HG03558 (cell line): ENCODE results near the gene LTBP3.
A peak's percentile ranks its signal among the peaks of the same experiment; 100 is the strongest.

ENCODE experiments used
- ATAC-seq: cut with Tn5 transposase; IDR thresholded peaks from one replicate; pipeline ENCODE4 v1.9.1; 2021; ENCODE audit warnings: moderate number of reproducible peaks; ENCODE audit not compliant: unreplicated experiment; ENCODE audit errors: extremely low read depth

LTBP3 gene

DNA sequence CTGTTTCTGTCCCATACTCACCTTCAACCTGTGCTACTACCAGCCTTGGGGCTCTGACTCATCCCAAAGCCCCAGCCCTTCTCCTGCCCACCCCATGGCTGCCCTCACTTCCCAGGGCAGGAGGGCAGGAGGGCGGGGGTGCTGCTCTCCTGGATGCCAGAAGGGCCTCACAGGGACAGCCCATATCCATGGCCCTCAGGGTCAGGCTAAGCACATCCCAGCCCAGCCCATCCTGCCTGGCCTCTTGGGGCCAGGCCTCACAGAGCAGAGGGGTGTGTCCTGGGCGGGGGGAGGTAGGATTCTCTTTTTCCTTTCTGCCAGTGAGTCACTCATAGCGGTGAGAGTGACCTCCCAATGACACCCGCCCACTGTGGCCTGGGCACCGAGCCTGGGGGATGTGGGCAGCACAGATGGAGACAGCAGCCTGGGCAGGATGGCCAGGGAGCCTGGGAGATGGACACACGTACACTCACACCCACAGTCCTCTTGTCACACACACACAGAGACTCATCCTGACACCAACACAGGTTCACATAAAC is 2.4 kb downstream of the LTBP3 start:
- no peak for ATAC-seq

DNA sequence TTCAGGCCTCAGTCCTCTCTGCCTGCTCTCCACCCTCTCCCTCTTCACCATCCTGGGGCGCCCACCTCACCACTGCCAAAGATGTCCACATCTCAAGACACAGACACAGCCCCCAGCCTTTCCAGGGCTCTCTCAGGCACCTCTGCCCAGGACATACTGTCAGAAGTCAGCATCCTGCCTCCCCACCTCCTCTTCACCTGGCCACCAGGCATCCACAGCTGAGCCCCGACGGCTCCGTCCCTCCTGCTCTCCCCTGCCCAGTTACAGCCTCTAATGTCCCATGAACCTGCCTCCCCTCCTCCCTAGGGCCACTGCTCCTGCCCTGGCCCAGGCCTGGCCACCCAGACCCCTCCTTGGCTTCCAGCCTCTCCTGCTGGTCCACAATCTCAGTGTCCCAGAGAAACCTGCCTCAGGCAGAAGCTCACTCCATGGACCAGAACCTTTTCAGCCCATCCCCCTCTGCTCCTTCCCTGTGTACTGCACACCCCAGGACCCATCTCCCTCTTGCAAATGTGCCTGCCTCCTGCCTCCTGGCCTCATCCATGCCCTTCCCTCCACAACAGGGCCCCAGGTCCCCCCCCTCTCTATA is 3.2 kb downstream of the LTBP3 start:
- ATAC-seq = no peak

DNA sequence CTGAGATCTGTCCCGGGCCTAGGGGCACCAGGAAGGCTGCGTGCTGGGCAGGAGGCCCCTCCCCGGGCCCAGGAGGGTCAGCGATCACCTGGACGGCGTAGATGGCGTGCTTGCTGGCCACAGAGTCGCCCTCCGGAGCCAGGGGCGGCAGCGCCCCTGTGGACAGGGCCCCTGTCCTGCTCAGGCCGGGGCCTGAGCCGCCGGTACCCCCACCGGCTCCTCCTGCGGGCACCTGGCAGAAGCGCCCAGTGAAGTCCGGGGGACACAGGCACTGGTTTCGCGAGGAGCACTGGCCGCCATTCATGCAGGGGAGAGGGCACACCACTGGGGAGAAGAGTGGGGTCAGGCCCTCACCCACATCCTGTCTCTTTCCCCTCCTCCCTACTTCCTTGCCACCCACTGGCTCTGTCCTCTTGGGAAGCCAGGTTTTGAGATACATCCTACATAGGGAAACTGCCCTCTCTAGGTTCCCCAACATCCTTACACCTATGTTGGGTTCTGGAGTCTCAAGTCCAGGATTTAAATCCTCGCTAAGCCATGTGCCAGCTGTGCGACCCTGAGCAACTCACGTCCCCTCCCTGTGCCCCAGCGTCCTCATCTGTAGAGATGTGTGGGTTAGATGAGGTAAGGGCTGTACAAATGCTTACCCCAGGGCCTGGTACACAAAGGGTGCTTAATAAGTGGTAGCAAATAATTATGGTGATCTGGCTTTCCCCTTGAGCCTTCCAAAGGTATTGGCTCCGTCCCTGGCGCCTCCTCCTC is 3.9 kb downstream of the LTBP3 start:
- ATAC-seq = no peak

GRCh38 chr11:65553301-65554001 is 4.7 kb downstream of the LTBP3 start:
- ATAC-seq = no peak

DNA sequence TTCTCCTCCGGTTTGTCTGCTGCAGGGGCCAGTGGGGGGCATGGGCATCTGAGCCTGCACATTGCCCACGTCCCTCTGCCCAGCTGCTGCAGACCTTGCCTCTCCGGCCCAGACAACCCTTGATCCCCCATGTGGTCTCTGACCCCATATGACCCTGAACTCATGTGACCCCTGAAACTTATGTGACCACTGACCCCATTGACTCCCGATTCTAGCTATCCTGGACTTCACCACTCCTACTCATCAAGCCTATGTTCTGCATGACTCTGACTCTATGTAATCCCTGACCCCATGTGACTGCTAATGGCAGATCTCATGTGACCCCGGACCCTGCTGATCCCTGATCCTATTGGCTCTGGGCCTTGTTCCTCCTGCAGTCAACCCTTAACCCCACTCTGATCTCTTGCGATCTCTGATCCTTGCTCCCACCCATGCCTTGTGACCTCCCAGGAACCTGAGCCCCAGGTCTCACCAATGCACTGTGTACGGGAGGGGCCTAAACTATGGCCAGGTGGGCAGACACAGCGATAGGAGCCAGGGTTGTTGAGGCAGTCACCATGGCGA is 5.7 kb downstream of the LTBP3 start:
- no peak for ATAC-seq

GRCh38 chr11:65551572-65552387 is 6.4 kb downstream of the LTBP3 start:
- no peak for ATAC-seq

GRCh38 chr11:65549096-65549495 is 9.1 kb downstream of the LTBP3 start:
- ATAC-seq = no peak

- no peak for ATAC-seq
Observed at GRCh38 chr11:65548395-65548794, 9.8 kb downstream of the LTBP3 start.

DNA sequence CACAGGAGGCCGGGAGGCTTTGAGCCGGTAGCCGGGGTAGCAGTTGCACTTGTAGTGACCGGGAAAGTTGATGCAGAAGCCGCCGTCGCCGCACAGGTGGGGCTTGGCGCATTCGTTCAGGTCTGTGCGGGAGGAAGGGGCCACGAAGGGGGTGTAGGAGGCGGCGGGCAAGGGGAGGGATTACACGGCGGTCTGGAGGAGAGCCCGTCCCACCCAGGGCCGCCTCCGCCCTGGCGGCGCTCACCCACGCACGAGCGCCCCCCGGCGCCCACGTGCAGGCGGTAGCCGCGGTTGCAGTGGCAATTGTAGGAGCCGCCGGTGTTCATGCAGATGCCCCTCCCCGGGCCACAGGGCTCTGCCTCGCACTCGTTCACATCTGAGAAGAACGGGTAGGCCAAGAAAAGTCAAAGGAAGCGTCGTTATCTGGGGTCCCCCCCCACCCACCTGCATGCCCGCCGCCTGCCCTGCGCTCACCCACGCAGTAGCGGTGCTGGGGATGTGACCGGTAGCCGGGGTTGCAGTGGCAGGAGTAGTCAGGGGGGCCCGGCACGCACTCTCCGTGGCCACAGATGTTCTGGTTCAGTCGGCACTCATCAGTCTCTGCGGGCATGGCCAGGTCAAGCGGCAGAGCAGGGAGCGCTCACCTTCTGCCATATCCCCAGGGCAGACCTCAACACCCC is 10.6 kb downstream of the LTBP3 start:
- no peak for ATAC-seq

DNA sequence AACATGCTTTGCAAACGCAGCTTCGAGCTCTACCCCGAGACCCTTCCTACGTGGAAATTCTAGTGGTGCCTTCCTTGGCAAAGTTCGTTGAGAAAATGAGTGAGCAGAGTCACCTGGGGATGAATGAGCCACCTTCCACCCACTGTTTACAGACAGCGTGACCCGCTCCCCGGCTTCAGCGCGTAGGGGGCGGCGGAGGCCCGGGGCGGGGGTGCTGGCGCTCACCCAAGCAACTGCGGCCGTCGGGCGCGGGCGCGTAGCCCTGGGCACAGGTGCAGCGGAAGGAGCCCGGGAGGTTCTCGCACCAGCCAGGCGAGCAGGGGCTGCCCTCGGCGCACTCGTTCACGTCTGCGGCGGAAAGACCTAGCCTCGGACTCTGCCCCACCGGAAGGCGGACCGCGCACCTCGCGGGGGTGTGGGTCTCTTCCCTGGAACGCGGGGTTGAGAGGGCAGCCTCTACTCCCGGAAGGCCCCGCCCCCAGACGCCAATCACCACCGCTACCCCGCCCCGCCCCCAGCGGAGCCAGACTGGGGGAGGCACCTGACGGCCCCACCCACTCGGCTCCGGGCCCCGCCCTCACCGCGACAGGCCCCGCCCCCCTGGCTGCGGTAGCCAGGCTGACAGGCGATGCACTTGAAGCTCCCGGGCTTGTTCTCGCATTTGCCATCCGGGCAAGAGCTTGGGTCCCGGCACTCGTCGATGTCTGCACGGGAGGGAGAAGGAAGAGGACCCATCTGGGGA is 11.8 kb downstream of the LTBP3 start:
- ATAC-seq = peak; percentile 37

DNA sequence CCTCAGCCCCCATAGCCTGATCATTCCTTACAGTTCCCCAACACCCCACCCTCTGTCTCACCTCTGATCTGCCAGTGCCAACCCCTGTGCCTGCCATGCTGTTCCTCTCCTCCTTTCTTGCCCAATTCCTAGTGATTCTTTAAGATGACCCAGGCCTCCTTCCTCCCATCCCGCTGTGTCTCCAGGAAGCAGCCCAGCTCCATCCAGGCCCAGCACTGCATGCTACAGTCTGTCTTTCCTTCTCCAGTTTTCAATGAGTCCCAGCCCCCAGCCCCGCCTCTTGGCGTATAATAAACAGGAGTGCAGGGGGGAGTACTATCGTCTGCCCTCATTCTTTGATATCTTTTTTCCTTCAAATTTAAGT is 12.3 kb downstream of the LTBP3 start:
- no peak for ATAC-seq

DNA sequence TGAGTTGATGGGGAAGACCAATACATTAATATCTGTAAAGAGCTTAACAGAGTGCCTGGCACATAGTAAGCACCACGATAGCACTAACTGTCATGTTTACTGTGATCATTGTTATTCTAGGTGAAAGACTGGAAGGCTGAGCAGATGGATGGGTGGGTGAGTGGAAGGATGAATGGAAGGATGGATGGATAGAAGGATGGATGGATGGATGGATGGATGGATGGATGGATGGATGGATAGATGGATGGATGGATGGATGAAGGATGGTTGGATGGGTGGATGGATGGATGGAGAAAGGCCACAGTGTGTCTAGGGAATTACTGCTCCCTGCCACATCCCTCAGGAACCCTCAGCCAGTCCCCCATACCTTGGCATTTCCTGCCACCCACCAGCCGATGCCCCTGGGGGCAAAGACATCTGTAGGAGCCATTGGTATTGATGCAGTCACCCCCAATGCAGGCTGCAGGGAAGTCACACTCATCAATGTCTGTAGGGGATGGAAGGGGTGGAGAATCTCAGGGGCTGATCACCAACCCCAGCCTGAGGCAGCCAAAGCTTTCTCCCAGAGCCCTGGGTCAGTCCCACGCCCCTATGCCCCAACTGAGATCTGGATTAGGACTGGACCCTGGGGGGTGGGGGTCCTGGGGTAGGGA is 15.3 kb downstream of the LTBP3 start:
- no peak for ATAC-seq

- no peak for ATAC-seq
Observed at GRCh38 chr11:65541093-65541982, 16.8 kb downstream of the LTBP3 start.

DNA sequence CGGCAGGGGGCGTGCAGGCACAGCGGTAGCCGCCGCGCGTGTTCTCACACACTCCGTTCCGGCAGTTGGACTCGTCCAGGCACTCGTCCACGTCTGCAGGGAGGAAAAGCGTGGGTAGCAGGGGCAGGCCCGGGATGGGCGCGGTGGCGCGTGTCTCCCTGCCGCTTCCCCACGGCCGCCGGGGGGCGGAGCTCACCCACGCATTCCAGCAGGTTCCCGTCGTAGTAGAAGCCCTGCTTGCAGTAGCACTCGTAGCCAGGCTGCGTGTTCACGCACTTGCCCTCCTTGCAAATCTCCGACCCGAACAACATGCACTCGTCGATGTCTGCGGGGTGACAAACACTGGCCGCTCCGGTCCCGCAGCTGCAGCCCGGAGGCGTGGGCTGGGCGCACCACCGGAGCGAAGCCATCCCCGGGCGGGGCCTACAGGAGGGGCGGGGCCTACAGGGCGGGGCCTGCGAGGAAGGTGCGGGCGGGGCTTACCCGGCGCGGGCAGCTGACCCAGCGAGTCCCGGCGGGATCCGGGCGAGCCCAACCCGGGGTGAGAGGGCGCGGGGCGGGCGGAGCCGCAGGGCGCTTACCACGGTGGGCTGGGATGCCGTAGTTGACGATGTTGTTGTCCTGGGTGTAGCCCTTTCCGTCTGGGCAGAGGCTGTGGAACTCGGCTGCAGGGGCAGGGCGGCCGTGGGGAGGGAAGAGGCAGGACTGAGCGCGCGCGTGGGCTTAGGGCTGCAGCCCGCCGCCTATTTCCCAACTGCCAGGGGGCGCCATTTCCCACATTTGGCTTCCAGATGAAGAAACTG is 17.7 kb downstream of the LTBP3 start:
- no peak for ATAC-seq

DNA sequence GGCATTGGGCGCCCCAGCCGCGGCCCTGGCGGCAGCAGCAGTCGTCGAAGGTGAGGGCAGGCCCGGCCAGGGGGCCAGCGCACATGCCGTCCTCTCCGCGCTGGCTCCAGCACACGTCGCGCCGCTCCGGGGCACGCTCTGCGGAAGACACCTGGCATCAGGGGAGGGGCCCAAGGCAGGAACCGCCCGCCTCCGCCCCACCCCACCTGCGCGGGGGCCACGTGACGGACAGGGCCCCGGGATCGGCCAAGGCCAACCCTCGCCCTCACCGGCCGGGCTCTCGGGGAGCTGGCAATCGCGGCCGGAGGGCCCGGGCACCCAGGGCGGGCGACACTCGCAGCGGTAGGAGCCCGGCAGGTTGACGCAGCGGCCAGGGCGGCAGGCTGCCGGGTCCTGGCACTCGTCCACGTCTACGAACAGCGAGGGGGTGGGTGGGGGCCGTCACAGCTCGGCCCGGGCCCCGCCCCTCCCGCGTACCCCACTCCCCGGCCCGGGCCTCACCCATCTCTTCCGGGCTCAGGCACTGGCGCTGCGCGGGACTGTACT is 18.3 kb downstream of the LTBP3 start:
- no peak for ATAC-seq

- ATAC-seq = no peak
Observed at GRCh38 chr11:65538915-65539743, 19.0 kb downstream of the LTBP3 start.
